ENCODE measurements around the gene VAMP2. TPM values are rescaled to one million over a fixed set of nuclear protein-coding genes. Genes with fewer than 3 reads are reported as not detected.

VAMP2 gene
- total RNA-seq, 1 donor from 2014 or later, result 6.2 TPM

DNA sequence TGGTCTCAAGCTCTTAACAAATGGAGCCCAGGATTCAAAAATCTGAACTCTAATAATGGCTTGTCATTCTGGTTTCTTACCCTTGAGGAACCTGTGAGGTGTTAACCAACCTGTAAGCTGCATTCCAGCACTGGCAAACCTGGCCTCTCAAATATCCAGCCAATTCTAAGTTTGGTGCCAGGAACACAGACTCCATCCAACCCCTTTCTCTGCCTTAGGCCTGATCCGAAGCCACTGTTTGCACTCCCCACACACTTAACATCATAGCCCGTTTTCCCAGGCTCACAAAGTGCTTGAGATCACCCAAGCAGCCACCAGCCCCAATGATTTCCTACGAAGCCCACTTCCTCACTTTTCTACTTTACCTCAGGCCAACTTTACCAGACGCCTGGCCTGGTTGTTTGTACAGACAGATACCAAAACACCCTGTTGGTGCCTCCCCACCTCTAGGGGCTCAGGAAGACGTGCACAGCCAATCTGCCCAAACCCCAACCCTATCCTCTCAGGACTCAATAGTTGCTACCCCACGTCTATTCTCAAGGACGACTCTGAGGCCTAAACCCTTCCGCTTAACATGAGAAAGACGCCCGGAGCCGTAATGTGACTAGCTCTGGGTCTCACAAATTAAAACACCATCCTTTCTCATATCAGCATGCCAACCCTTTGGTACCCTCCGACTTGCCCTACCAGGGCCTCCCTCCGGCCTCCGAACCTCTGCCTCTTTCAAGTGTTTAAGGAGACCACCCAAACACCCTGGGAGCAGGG is 7.3 kb downstream of the VAMP2 start:
- DNase-seq (ENCODE audit: low read depth), result peak; percentile 33

DNA sequence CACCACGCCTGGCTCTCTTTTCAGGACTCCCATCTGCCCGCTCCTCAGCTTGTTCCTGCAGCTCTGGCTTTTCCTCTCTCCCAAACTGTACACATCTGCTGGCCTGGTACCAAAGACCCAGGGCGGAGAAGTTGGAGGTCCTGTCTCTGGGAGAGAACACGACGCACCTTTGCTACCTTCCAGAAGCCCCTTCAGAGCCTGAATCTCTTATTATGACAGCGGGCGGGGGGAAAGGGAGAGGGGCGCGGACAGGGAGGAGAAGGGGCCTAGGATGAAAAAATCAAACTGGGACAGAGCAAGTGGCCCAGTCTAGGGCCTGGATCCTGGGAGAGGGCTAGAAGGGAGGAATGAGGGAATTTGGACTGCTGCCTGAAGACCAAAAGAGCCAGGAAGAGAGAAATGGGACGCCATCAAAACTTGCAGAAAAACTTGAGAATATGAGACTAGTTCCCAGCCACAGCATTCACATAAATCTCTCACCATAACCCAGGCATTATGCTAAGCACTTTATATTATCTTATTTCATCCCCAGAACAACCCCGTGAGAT is 8.1 kb downstream of the VAMP2 start:
- no peak for DNase-seq (ENCODE audit: low read depth)

DNA sequence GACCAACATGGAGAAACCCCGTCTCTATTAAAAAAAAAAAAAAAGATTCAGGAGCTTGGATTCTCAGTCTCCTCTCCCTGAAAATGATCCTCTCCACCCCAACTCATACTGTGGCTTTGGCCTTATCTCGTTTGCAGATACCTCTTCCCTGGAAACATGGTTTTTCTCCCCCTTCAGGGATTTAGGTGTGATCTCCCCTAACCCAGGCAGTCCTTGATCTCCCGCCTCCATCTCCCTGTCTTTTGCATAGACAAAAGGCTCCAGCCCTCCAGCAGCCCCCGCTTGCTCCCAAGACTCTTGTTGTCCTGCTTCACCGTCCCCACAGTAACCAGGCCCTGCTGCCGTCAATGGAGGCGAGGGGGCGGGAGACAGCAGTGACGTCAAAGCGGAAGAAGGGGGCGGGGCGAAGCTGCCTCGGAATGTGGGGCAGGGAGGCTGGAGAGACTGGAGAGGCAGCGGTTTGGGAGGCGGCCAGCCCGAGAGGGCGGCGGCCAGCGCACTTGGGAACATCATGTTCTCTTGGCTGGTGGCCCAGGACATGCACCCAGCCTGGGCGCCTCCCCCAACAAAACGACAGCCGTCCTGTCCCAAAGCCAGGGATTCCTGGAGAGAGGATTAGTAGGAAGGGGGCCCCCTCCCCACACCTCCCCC is 8.7 kb downstream of the VAMP2 start:
- DNase-seq (ENCODE audit: low read depth), result peak; percentile 95

DNA sequence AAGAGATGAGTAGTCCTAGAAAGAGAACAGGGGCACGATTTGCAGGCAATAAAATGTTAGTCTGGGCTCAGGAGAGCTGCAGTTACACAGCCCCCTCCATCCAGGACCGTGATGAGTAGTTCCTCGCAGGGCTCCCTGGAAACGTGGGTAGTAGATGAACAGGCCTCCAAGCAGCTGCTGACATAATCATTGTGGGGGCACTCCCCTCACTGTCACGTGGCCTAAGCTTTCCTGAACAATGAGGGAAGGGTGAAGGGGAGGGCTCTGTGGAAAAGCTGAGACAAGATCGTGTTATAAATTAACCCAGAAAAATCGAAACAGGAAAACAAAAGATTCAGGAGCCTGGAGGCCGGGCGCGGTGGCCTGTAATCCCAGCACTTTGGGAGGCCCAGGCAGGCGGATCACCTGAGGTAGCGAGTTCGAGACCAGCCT is 9.2 kb downstream of the VAMP2 start:
- peak; percentile 99 for DNase-seq (ENCODE audit: low read depth)

DNA sequence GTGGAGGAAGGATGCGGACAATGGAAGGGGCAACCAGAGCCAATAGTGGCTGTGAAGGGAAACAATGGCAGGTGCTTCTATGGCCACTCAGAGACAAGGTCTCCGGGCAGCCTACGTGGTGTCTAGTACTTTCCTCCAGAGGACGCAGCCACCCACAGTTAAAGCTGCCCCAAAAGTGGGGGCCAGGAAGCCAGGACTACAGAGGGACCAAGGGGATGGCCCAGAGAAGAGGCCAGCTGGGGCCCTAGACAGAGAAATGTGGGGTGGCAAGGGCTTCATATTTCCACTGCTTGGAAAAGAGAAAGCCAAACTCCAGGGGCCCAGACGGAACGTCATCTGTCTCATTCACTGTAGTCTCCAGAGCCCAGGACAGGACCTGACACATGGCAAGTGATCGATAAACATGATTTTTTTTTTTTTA is 9.7 kb downstream of the VAMP2 start:
- no peak for DNase-seq (ENCODE audit: low read depth)

DNA sequence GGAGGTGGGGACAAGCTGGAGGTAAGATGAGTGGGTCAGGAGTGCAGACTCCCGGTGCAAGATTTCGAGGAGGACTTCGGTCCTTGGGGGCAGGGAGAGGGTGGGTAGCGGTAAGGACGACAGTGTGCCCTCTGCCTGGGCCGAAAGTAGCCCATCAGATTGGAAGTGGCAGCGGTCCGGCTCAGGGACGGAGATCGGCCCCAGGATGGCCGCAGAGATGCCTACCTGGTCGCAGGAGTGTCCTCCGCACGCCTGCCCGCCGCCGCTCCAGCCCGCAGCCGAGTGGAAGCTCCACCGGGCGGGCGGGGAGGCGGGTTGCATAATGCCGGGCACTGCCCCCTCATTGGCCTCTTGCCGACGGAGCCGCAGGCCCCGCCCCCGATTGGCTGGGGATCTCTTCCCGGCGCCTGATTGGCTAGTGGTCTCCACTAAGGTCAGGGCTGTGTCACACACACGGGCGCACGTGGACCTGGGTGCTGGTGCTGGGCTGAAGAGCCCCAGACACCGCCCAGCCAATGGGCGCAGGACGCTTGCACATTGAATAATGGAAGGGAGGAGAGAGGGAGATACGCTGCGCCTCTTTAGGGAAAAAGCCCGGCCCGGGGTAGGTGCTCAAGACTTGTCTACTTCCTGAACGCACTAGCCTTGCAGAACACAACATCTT is 10.5 kb downstream of the VAMP2 start, which contains the start of gene PER1:
PER1 (minus strand) TSS at position 293 of the 664 bp plus-strand sequence. CDS start 1,698 bp downstream, outside the sequence.
- DNase-seq (ENCODE audit: low read depth), result peak; percentile 90

DNA sequence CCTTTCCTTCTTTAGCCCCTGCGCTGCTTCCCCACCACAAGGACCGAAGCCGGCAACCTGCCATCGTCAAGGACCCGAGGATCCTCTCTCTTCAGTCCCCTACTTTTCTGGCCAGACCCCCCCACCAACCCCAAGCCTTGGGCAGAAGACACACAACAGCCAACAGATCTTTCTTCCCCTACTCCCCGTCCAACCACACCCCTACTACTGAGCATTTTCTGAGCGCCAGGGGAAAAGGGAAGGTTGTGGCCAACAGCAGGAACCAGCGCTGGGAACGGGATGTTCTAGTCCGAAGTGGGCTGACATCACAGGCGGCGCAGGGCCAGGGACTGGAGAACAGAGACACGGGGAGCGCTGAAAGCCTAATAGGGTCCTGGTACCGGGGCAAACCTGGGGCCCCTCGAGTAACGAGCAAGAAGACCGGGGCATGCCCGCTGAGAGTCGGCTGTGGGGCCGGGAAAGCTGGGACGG is 11.1 kb downstream of the VAMP2 start:
- peak; percentile 26 for DNase-seq (ENCODE audit: low read depth)

DNA sequence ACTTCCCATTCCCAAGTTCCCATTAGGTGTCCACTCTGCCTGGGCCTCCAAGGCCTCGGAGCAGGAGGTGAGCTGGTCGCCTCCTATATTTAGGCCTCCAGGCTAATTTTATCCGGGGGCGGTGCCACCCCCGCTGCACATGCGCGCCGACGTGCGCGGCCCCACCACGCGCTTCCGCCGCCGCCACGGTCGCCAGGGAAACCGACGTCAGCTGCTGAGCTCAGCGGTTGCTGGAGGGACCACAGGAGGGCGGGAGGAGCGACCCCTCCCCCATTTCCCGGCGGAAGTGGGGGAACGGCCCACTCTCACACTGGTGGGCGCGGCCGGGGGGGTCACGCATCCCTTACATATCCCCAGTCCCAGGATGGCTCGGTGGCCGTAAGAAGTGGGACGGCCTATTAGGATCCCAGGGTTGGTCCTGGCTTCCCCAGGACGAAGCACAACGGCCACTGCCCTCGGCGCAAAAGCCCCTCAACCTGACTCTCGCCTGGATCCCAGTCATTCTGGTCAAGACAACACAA is 11.6 kb downstream of the VAMP2 start:
- DNase-seq (ENCODE audit: low read depth), result peak; percentile 62

DNA sequence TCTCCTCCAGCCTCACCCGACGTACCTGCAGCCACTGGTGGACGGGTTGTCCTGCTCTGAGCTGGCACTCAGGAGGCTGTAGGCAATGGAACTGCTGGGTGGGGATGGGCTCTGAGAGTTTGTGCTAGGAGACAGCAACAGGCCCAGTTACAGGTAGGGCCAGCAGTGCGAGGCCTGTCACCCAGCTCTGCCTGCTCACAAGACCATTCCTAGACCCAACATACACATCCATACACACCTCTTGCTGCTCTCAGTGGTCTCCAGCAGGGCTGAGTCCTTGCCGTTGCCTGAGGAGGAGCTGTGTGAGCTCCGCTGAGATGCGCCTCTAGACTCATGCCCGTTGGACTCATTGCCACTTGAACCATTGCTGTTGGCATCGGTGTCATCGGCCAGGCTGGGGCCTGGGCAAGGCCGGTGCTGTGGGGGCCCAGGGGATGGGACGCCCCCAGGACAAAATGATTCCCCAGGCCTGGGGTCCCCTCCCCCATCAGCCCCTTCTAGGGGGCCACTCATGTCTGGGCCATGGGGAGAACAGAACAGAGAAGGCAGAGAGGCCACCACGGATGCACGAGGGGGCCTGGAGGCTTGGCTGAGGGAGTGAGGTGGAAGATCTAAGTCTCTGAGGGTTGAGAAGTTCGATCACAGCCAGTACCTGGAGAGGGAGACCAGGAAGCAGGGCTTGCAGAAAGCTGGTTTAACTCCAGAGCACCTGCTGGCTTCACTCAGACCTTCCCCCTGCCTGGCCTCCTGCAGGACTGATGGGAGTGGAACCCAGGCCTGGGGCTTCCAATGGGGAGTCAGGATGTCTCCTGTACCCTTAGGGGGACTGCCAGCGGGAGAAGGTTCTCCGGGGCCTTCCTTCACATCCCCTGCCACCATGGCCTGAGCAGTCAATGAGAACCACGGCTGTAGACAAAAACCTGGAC is 12.3 kb downstream of the VAMP2 start:
- no peak for DNase-seq (ENCODE audit: low read depth)

DNA sequence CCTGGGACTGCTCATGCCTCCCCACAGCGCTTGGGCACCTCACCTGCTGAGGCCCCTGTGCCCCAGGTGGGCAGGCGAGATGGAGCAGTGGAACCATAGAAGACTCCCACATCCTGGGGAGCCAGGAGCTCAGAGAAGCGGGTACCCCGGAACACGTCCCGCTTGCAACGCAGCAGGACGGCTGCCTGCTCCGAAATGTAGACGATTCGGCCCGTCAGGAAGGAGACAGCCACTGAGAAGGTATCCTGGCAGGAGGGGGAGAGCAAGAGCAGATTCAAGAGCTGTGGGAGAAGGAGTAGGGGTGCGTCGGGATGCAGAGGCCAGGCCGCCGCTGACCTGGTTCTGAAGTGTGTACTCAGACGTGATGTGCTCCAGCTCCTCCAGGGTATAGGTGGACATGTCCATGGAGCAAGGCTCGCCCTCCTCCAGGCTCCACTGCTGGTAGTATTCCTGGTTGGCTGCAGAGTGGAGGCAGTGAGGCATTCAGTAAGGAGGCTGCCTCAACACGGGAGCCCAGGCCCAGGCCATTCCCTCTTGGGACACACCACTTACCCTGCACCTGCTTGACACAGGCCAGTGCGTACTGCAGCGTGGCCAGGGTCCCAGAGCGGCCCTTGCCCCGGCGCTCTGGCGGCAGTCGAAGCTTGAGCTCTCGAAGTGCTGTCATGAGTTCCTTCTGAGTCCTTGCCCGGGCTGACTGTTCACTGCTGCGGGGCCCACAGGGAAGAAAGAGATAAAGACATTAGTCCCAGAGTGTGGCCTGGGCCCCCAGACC is 13.1 kb downstream of the VAMP2 start:
- DNase-seq (ENCODE audit: low read depth), result no peak

DNA sequence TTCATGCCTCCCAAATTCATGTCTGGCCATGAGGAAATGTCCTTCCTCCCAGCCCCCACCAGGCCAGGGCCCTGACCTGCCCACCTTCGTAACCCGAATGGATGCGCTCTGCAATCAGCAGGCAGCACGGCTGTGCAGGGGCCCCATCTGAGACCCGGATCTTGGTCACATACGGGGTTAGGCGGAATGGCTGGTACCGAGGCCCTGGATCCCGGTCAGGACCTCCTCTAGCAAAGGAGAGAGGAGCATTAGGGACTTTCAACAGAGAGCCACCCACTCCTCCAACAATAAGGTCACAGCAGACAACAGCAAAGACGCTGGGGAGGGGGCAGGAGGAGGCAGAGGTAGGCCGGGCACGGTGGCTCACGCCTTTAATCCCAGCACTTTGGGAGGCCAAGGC is 14.2 kb downstream of the VAMP2 start:
- no peak for DNase-seq (ENCODE audit: low read depth)

DNA sequence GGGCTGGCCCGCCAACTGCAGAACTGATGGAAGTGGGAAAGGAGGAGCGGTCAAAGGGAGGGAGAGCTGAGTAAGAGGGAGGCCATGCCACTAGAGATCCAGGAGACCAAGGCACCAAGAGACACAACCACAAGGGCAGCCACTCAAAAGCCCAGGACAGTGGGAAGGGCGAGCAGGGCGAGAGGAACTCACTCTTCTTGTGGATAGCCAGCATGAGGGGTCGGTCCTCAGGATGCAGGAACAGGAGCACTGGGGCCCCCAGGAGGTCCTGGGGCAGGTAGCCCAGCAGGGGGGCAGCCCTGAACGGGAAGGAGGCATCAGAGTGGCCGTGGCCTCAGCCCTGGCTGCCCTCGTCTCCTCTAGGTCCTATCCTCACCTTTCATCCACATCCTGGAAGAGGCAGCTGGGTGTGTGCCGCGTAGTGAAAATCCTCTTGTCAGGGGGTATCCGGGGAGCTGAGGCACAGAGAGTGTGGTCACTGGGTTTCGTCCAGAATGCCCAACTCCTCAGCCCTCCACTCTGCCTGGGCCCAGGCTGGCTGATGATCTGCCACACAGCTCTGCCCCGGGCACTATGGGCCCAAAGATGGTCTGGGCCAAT is 14.8 kb downstream of the VAMP2 start:
- DNase-seq (ENCODE audit: low read depth), result no peak

DNA sequence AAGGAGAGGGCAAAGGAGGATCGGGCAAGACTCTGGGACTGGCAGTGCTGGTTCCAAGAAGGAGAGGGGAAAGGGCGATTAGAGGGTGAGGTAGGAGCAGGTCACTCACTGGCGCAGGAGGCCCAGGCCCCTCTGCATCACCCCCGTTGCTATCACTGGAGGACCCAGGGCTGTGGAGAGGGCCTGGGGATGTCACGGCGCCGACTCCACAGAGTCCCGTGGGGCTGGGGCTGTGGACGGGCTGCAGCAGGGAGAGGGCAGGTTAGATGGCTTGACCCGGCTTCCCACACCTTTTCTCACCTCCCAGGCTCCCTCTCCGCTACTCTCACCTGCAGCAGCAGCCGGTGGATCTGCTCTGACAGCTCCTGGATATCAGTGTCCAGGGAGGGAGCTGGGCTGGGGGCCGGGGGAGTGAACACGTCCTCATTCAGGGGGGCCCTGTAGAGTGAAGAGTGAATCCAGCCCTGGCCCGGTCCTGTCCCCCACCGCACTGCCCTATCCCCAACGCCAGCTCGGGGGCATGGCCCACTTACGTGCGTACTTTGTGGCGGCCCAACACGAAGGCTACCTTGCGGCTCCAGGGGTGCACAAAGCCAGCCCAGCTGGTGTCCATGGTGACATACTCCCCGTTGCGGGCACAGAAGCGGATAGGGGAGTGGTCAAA is 15.5 kb downstream of the VAMP2 start:
- no peak for DNase-seq (ENCODE audit: low read depth)

DNA sequence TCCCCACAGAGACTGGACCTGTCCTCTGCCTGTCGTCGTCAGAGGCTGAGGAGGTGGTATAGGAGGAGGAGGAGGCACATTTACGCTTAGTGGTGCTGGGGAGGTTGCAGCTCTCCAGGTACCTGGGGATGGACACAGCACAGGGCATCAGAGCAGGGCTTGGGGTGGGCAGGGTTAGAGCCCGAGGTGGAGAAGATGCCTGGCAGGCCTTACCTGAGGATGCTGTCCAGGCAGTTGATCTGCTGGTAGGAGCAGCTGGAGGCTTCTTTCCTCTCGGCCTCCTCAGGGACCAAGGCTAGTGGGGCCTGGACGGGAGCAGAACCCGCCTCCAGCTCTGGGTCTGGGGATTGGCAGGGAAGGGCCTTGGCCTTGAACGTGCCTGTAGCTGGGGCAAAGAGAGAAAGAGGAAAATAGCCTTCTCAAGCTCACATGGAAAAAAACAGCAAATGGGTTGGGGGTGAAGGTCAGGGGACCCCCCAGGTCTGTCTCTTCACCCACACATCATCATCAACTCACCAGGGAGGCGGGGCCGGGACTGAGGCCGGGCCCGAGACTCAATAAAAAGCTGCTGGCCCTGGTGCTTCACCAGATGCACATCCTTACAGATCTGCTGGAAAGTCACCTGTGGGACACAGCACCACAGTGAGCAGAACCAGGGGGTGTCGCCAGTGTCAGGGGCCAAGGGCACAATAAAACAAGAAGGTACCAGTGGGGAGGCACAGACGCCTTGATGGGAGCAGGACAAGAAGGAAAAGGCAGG is 16.2 kb downstream of the VAMP2 start:
- DNase-seq (ENCODE audit: low read depth), result no peak

DNA sequence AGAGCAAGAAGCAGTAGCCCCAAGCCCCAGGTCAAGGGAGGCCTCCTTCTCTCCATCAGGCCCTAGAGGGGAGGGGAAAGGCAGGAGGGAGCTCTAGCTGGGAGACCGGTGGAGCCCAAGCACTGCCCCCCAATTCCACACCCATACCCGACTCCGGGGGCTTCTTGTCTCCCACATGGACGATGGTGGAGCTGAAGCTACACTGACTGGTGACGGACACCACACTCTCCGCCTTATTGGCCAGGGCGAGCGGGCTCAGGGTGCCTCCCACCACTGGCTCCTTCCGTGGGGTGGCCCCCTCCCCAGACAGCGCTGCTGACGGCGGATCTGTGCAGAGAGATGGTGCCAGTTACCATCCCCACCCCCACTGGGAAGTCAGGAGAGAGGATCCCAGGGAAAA is 16.9 kb downstream of the VAMP2 start:
- no peak for DNase-seq (ENCODE audit: low read depth)

DNA sequence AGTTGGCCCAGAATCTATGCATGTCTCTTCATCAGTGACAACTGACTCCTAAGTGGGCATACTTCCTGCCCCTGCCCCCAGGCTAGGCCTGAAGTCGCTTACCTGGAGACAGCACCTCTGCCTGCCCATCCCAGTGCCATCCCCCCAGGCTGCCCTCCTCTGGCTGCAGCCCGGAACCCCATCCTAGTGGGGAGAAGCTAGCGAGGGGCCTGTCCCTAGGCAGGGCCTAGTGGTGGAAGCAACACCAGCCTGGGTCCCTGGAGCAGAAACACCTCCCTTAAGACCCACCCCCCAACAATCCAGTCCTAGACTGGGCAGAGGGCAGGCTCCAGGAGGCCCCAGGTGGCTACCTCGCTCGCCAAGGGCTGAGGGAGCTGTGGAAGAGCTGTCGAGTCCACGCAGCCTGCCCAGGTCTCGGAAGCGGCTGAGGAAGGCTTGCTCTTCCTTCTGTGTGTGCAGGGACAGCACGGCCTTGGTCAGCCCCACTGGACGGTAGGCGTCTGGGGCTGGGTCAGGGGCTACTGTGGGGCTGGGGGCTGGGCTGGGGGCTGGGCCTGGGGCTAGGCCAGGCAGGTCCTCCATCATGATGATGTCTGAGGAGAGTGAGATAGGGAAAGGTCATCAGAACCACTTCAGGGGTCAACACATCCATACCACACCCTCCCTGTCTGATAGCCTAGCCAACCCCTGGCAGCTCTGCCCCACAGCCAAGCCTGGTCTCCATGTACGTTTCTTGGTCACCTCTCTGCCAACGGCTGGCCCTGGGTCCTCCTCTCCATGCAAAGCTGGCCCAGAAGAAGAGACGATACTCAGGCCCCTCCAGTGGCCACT is 18.1 kb downstream of the VAMP2 start:
- no peak for DNase-seq (ENCODE audit: low read depth)

DNA sequence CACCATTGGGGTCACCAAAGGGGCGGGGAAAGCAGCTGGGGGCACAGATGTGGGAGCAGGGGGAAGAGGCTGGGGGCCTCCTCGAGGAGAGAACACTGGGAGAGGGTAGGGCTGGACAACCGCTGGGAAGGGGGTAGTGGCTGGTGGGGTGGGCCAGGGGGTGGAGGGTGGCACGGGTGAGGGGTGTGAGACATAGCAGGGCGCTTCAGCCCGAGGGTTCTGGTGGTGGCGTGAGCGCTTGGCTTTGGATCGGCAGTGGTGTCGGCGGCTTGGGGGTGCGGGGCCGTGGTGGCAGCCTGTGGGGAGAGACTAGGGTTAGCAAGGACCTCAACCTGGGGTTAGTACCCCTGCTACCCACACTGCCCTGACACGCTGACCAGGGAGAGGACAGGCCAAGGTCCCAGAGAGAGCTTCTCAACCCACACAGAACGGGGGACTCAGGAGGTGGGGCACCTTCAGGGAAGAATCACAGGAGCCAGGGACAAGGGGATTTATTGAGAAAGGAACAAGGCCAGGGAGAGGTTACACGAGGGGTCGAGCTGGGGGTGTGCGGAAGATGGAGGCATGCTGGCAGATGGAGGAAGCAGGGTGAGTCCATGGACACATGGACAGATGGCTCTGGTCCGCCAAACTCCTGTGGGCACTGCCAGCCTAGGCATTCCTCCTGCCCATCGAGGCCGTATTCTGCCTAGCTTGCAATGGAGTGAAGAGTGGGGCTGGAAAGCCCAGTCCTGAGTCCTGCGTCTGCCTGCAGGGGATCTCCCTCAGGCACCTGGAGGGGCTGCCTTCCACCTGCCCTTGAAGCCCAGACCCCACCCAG is 19.0 kb downstream of the VAMP2 start:
- no peak for DNase-seq (ENCODE audit: low read depth)
